Smooth muscle cell of the brain vasculature (primary cell): ENCODE measurements around the gene FARP1.

Experiments
- DNase-seq: peaks from one replicate; pipeline ENCODE4 v3.0.0-alpha.2; 2012; ENCODE audit warnings: low read depth, low spot score

Gene FARP1

GRCh38 chr13:98142380-98143156 lies at the start of gene FARP1:
FARP1 (plus strand) TSS chr13:98143094; CDS start chr13:98213243, 70,149 bp downstream.
- DNase-seq: no peak

GRCh38 chr13:98094678-98095266 lies 48.1 kb upstream of the FARP1 start:
- no peak for DNase-seq

GRCh38 chr13:98096059-98096458 lies 46.8 kb upstream of the FARP1 start:
- no peak for DNase-seq

- no peak for DNase-seq
Measured at GRCh38 chr13:98097749-98098148, 45.1 kb upstream of the FARP1 start.

- DNase-seq: no peak
Measured at GRCh38 chr13:98098516-98098915, 44.4 kb upstream of the FARP1 start.

GRCh38 chr13:98099627-98100026 lies 43.3 kb upstream of the FARP1 start:
- DNase-seq: no peak

- DNase-seq: no peak
Measured at GRCh38 chr13:98100481-98100880, 42.4 kb upstream of the FARP1 start.

- DNase-seq: no peak
Measured at GRCh38 chr13:98103531-98103930, 39.4 kb upstream of the FARP1 start.

GRCh38 chr13:98103942-98104880 lies 38.7 kb upstream of the FARP1 start:
- no peak for DNase-seq

GRCh38 chr13:98105929-98106336 lies 37.0 kb upstream of the FARP1 start:
- DNase-seq: no peak

- no peak for DNase-seq
Measured at GRCh38 chr13:98108341-98108740, 34.6 kb upstream of the FARP1 start.

- no peak for DNase-seq
Measured at GRCh38 chr13:98109226-98109853, 33.6 kb upstream of the FARP1 start.

- no peak for DNase-seq
Measured at GRCh38 chr13:98110749-98111148, 32.1 kb upstream of the FARP1 start.

GRCh38 chr13:98111168-98112098 lies 31.5 kb upstream of the FARP1 start:
- DNase-seq: no peak

GRCh38 chr13:98112456-98112855 lies 30.4 kb upstream of the FARP1 start:
- DNase-seq: no peak

- no peak for DNase-seq
Measured at GRCh38 chr13:98118865-98119264, 24.0 kb upstream of the FARP1 start.

- no peak for DNase-seq
Measured at GRCh38 chr13:98123176-98123575, 19.7 kb upstream of the FARP1 start.

- no peak for DNase-seq
Measured at GRCh38 chr13:98129059-98129746, 13.7 kb upstream of the FARP1 start.

GRCh38 chr13:98133946-98134345 lies 8.9 kb upstream of the FARP1 start:
- DNase-seq: no peak

GRCh38 chr13:98134901-98135300 lies 8.0 kb upstream of the FARP1 start:
- DNase-seq: no peak
